HepG2 (cell line): ENCODE results near the gene USP36. TPM values are rescaled to one million over a fixed set of nuclear protein-coding genes. Genes with fewer than 3 reads are reported as not detected.

Source experiments
- ARNT2 ChIP-seq: sonication (generic); formaldehyde crosslinking; IDR thresholded peaks from 2 replicates; pipeline ENCODE4 v1.8.0; 2022; ENCODE audit warnings: mild to moderate bottlenecking, low read depth, missing genetic modification reagents, moderate library complexity
- E2F1 ChIP-seq: sonication (generic); formaldehyde crosslinking; IDR thresholded peaks from 2 replicates; pipeline ENCODE4 v1.5.0; 2020; ENCODE audit warnings: missing genetic modification reagents
- ETS1 ChIP-seq: sonication (generic); formaldehyde crosslinking; IDR thresholded peaks from 2 replicates; pipeline ENCODE4 v1.4.0; 2020; ENCODE audit warnings: missing genetic modification reagents
- HNRNPK ChIP-seq: fragments of 200-400 bp; formaldehyde crosslinking; IDR thresholded peaks from 2 replicates; pipeline ENCODE4 v1.6.1; 2018; ENCODE audit warnings: low read length, low read depth, moderate library complexity, mild to moderate bottlenecking; ENCODE audit not compliant: poor library complexity, severe bottlenecking
- KIAA2018 ChIP-seq: sonication (generic); formaldehyde crosslinking; IDR thresholded peaks from 2 replicates; pipeline ENCODE4 v1.5.0; 2020; ENCODE audit warnings: mild to moderate bottlenecking, missing genetic modification reagents, borderline replicate concordance
- PRDM15 ChIP-seq: sonication (generic); formaldehyde crosslinking; IDR thresholded peaks from 2 replicates; pipeline ENCODE4 v1.4.0; 2020; ENCODE audit warnings: missing genetic modification reagents
- SNRNP70 ChIP-seq: fragments of 200-400 bp; formaldehyde crosslinking; IDR thresholded peaks from 2 replicates; pipeline ENCODE4 v1.6.1; 2017; ENCODE audit warnings: mild to moderate bottlenecking, low read depth, low read length, moderate library complexity
- TRIM24 ChIP-seq: sonication (generic); formaldehyde crosslinking; IDR thresholded peaks from 2 replicates; pipeline ENCODE4 v1.8.0; 2022; ENCODE audit warnings: mild to moderate bottlenecking, missing genetic modification reagents
- ZNF101 ChIP-seq: sonication (generic); formaldehyde crosslinking; IDR thresholded peaks from 2 replicates; pipeline ENCODE4 v1.4.0; 2020; ENCODE audit warnings: mild to moderate bottlenecking, low read depth, missing genetic modification reagents, borderline replicate concordance
- ZNF225 ChIP-seq: sonication (generic); formaldehyde crosslinking; IDR thresholded peaks from 2 replicates; pipeline ENCODE4 v1.4.0; 2020; ENCODE audit warnings: mild to moderate bottlenecking, missing genetic modification reagents
- ZNF232 ChIP-seq: sonication (generic); formaldehyde crosslinking; IDR thresholded peaks from 2 replicates; pipeline ENCODE4 v1.4.0; 2020; ENCODE audit warnings: missing genetic modification reagents, borderline replicate concordance
- ZNF576 ChIP-seq: sonication (generic); formaldehyde crosslinking; IDR thresholded peaks from 2 replicates; pipeline ENCODE4 v1.4.0; 2020; ENCODE audit warnings: mild to moderate bottlenecking, missing genetic modification reagents
- polyA plus RNA-seq, 8 experiments: library from polyadenylated mRNA; depleted of rRNA in 3 of 8; stranded (reverse) in 7 of 8; unstranded in 1 of 8; fragments of >200 nt; fragmentation: Illumina TruSeq in 4 of 8; extraction: Trizol in 4 of 8; gene quantifications; 2 replicates each; pipeline versions ENCODE4 v1.2.1 to v1.2.3, GENCODE V29; 2011 to 2016; ENCODE audit warnings: low read depth in 4 of 8, missing spikeins in 1 of 8, mixed read lengths in 1 of 8; ENCODE audit not compliant: insufficient read depth in 1 of 8
- total RNA-seq, 5 experiments: library from RNA; depleted of rRNA; stranded (reverse); fragments of >200 nt; fragmentation: Illumina TruSeq; extraction: Trizol; gene quantifications; 2 replicates each; pipeline ENCODE4 v1.2.3, GENCODE V29; 2016; ENCODE audit warnings: low read depth in 1 of 5

Gene USP36
- total and polyA plus RNA-seq, 2 of the 13 experiments (the other 11 are each of a cell fraction or from before 2014, with no cell fraction given): 29.6 to 45.9 TPM

GRCh38 chr17:78751447-78752161, 89.0 kb downstream of the USP36 start (continued):
- no peak for TF ChIP-seq KIAA2018 (CRISPR knock-in tag)
- no peak; the same call in 1 of the 2 replicates for TF ChIP-seq E2F1
- no peak for TF ChIP-seq HNRNPK
- no peak for TF ChIP-seq SNRNP70
- no peak for TF ChIP-seq TRIM24 (CRISPR knock-in tag)
- TF ChIP-seq ZNF576 (CRISPR knock-in tag): no peak
- no peak for TF ChIP-seq ZNF225 (CRISPR knock-in tag)
- 0 out of 2 replicates have a peak, but pooled peaks have one; percentile 37 for TF ChIP-seq ZNF232 (CRISPR knock-in tag)
- no peak for TF ChIP-seq PRDM15 (CRISPR knock-in tag)
- TF ChIP-seq ARNT2 (CRISPR knock-in tag): no peak
- TF ChIP-seq ZNF101 (CRISPR knock-in tag): no peak
- no peak for TF ChIP-seq ETS1 (CRISPR knock-in tag)
